Heart left ventricle (tissue), 16 donors: Measurements from ENCODE around the gene PGBD5. TPM values are rescaled to one million over a fixed set of nuclear protein-coding genes. Genes with fewer than 3 reads are reported as not detected.

Experiments
- ATAC-seq, 4 donors: fragments of 200-7000 bp; cut with Tn5 transposase; one replicate each; pipeline ENCODE4 v1.9.1; 2020 to 2022; ENCODE audit warnings: moderate library complexity in 4 of 4, mild to moderate bottlenecking in 3 of 4, moderate number of reproducible peaks in 1 of 4
- DNase-seq, 5 donors: peaks; one replicate each; pipeline ENCODE4 v3.0.0-alpha.2; 2020
- H3K27ac ChIP-seq, 12 donors: fragments of 200-600 bp; sonication (generic) in 4 of 12; one replicate each; pipeline versions ENCODE4 v1.5.0 to v1.8.0; 2016 to 2022; ENCODE audit warnings: mild to moderate bottlenecking in 2 of 12
- H3K27me3 ChIP-seq, 9 donors: fragments of 200-600 bp; sonication (generic) in 2 of 9; one replicate each; pipeline versions ENCODE4 v1.5.1 to v1.8.0; 2016 to 2022; ENCODE audit warnings: mild to moderate bottlenecking in 3 of 9
- H3K36me3 ChIP-seq, 9 donors: fragments of 200-600 bp; sonication (generic) in 2 of 9; one replicate each; pipeline versions ENCODE4 v1.5.0 to v1.8.0; 2018 to 2022; ENCODE audit warnings: mild to moderate bottlenecking in 2 of 9
- H3K4me1 ChIP-seq, 12 donors: fragments of 200-600 bp; sonication (generic) in 4 of 12; one replicate each; pipeline versions ENCODE4 v1.5.0 to v1.8.0; 2016 to 2022; ENCODE audit warnings: mild to moderate bottlenecking in 3 of 12
- H3K4me3 ChIP-seq, 12 donors: fragments of 200-600 bp; sonication (generic) in 4 of 12; one replicate each; pipeline versions ENCODE4 v1.5.0 to v1.8.0; 2017 to 2022; ENCODE audit warnings: mild to moderate bottlenecking in 9 of 12, moderate library complexity in 4 of 12
- H3K9me3 ChIP-seq, 12 donors: fragments of 200-600 bp; sonication (generic) in 4 of 12; one replicate each; pipeline versions ENCODE4 v1.5.0 to v1.8.0; 2016 to 2022; ENCODE audit warnings: mild to moderate bottlenecking in 1 of 12
- POLR2A ChIP-seq, 2 donors: fragments of 450-650 bp; IDR thresholded peaks; one replicate each; pipeline ENCODE4 v1.6.1; 2017; ENCODE audit warnings: antibody characterized with exemption in 2 of 2, mild to moderate bottlenecking in 2 of 2, moderate library complexity in 2 of 2
- WGBS, 4 donors: extraction: QIAGEN DNeasy Blood & Tissue Kit in 2 of 4; methylation state at CpG; one replicate each; pipeline versions ENCODE4 v1.1.5 to v1.1.7; 2013 to 2018; 5-methylcytosine and 5-hydroxymethylcytosine counted together
- intact Hi-C, 10 donors: fragments of 100-400 bp; cut with DNase I; formaldehyde crosslinking; loops; one replicate each; pipeline versions ENCODE4 v1.11.1 to v1.14.2; 2022
- polyA plus RNA-seq, 2 donors: library from polyadenylated mRNA; stranded (reverse); fragments of 200-250 nt; gene quantifications; one replicate each; pipeline ENCODE4 v1.2.3, GENCODE V29; 2013
- total RNA-seq, 9 donors: library from RNA; depleted of rRNA in 2 of 9; stranded (reverse); fragments of >200 nt in 2 of 9; fragmentation: NEBNext Ultra II Directional in 3 of 9; extraction: Animal tissue kit (Norgen Biotek cat#: 25700) in 3 of 9; gene quantifications; one replicate each; pipeline versions ENCODE4 v1.1.0 to v1.2.4, GENCODE V29; 2016 to 2023
- TF ChIP-seq, protein P1 (sequence below), 12 donors: fragments of 200-600 bp; sonication (generic) in 4 of 12; IDR thresholded peaks; one replicate each; pipeline versions ENCODE4 v1.5.0 to v1.8.0; 2018 to 2022; ENCODE audit warnings: antibody characterized with exemption in 12 of 12, mild to moderate bottlenecking in 5 of 12
- donor health status: ischemic (EF 13 %, LVEDD 7.1; RV severe dilation, severe dysfunction).
- donor health status: healthy with polysubstance abuse.
- donor health status: DM: no; HTN: yes; CAD: no.
- donor health status: DM: no; HTN: no; CAD: no.
- donor health status: ischemic (EF 25% LVEDD 6.9; RV normal size, moderate dysfunction).
- donor health status: ischemic (EF 25% LVEDD 5.7; RV mildly dilated, moderate dysfunction).
- donor health status: healthy.
- donor health status: DM: yes; HTN: yes; CAD: no.
- donor health status: ischemic (EF 35%, LVEDD 5.7; RV mildly dilated, moderate dysfunction).
- donor health status: nonischemic (EF 11% LVEDD 7.7; RV severe dilation, severe dysfunction).
- donor health status: DM: yes; HTN: yes; CAD: no.
- donor health status: PGD.
- donor health status: ischemic (EF 29% LVEDD 5.4; RV normal size, mild dysfunction).
- donor health status: nonischemic (EF 23%, LVEDD 6.1; RV moderate dilation, normal function).

Gene PGBD5
- total and polyA plus RNA-seq, 11 donors, result 1.3 to 16.1 (median 6.3) TPM

DNA sequence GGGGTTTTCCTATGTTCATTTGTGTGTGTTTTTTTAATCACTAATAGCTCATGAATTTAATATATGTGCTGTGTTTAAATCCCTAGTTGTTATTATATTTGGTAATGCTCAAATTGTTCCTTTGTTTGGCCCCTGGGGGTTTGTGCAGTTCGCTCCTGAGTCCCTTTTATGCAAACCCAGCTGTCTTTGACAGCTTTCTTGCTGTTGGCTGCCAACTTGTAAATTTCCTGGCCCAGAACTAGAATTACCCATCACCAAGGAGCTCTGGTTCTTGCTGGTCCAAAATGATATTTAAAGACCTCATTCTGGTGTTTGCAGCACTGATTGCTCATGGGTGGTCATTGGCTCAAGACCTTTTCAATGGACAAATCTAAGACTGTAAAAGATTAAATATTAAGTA, 39.6 kb upstream of the PGBD5 start:
- no peak for TF ChIP-seq POLR2A (IDR thresholded peaks at IDR 0.05)
- TF ChIP-seq, protein P1, sequence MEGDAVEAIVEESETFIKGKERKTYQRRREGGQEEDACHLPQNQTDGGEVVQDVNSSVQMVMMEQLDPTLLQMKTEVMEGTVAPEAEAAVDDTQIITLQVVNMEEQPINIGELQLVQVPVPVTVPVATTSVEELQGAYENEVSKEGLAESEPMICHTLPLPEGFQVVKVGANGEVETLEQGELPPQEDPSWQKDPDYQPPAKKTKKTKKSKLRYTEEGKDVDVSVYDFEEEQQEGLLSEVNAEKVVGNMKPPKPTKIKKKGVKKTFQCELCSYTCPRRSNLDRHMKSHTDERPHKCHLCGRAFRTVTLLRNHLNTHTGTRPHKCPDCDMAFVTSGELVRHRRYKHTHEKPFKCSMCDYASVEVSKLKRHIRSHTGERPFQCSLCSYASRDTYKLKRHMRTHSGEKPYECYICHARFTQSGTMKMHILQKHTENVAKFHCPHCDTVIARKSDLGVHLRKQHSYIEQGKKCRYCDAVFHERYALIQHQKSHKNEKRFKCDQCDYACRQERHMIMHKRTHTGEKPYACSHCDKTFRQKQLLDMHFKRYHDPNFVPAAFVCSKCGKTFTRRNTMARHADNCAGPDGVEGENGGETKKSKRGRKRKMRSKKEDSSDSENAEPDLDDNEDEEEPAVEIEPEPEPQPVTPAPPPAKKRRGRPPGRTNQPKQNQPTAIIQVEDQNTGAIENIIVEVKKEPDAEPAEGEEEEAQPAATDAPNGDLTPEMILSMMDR (IDR thresholded peaks at IDR 0.05), result no peak
- peaks cover 0 to 9% (median 0%) of the 10 kb centered on the region in 12 donors for H3K9me3 ChIP-seq
- H3K27ac ChIP-seq, result no peak overlapping the region
- peaks cover 0 to 17% (median 4%) of the 10 kb centered on the region in 12 donors for H3K4me1 ChIP-seq
- intact Hi-C loops, result no loop called here
- DNase-seq, result no peak
- 39 to 60% (median 49%) methylated on average over 1 of the region's 1 CpG for WGBS, 4 donors
- no peak overlapping the region for H3K4me3 ChIP-seq
- no peak for ATAC-seq
- peaks cover 0 to 3% (median 0%) of the 10 kb centered on the region in 9 donors for H3K27me3 ChIP-seq
- H3K36me3 ChIP-seq, result no peaks in the 10 kb centered on the region

DNA sequence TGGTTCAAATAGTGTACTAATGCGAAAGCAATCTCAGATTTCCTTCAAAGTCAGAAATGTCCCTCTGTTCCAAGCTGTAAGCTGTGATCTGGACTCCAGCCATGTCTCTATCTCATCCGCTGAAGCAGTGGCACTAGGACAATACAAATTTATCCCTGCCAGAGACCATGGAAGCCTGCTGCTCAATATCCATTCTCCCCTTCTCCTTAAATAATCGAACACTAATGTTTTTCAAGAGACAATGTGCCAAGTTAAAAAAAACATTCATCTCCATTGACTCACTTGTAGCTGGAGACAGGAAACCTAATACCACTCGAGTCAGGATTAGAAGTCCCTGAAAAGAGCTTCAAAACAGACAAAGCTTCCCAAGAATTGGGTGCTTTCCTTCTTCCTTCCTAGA, 38.5 kb upstream of the PGBD5 start:
- DNase-seq (peak in 1 of 5 donors; percentile 7), ATAC-seq (peak; percentile 67 to 83 (median 74))
- Histone ChIP-seq H3K4me1 (peaks cover 0 to 17% (median 4%) of the 10 kb centered on the region in 12 donors), H3K27ac (peak overlapping the region in 5 of 12 donors; percentile 24 to 54 (median 48)), H3K27me3 (peaks cover 0 to 3% (median 0%) of the 10 kb centered on the region in 9 donors), H3K4me3 (no peak overlapping the region), H3K9me3 (peaks cover 0 to 9% (median 0%) of the 10 kb centered on the region in 12 donors), H3K36me3 (no peaks in the 10 kb centered on the region)
- intact Hi-C loops, result no loop called here
- 11 to 25% (median 15%) methylated on average over 4 of the region's 4 CpGs for WGBS, 4 donors
- TF ChIP-seq, protein P1 (IDR thresholded peaks at IDR 0.05), result no peak
- no peak for TF ChIP-seq POLR2A (IDR thresholded peaks at IDR 0.05)

DNA sequence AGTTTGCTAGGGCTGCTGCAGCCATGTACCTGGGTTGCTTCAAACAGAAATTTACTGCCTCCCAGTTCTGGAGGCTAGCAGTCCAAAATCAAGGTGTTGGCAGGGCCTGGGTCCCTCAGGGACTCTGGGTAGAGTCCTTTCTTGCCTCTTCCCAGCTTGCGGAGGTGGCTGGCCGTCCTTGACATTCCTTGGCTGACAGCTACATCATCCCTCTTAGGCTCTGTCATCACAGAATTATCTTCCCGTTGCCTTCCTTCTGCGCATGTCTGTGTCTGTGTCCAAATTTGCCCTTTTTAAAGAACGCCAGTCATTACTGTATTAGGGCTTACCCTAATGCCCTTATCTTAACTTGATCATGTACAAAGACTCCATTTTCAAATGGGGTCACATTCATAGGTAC, 37.6 kb upstream of the PGBD5 start:
- Histone ChIP-seq H3K9me3 (peaks cover 0 to 9% (median 0%) of the 10 kb centered on the region in 12 donors), H3K4me1 (peaks cover 0 to 17% (median 4%) of the 10 kb centered on the region in 12 donors), H3K36me3 (no peaks in the 10 kb centered on the region), H3K27ac (peak overlapping the region in 4 of 12 donors; percentile 11 to 54 (median 50)), H3K27me3 (peaks cover 0 to 3% (median 0%) of the 10 kb centered on the region in 9 donors), H3K4me3 (no peak overlapping the region)
- WGBS, 4 donors, result 29 to 54% (median 38%) methylated on average over 5 of the region's 5 CpGs
- intact Hi-C loops, result no loop called here
- TF ChIP-seq, protein P1 (IDR thresholded peaks at IDR 0.05), result no peak
- TF ChIP-seq POLR2A (IDR thresholded peaks at IDR 0.05), result no peak
- peak; percentile 51 to 86 (median 70) for ATAC-seq
- DNase-seq, result peak in 2 of 5 donors; percentile 18 to 20

DNA sequence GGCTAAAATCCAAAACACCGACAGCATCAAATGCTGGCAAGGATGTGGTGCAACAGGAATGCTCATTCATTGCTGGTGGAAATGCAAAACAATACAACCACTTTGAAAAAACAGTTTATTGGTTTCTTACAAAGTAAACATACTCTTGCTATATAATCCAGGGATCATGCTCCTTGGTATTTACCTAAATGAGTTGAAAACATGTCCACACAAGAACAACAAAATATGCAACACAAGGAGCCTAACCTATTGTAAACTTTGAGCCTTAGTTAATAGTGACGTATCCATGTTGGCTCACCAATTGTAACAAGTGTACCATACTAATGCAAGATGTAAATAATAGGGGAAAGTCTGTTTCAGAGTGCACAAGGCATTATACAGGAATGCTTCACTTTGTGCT, 37.2 kb upstream of the PGBD5 start:
- ATAC-seq (no peak), DNase-seq (no peak)
- intact Hi-C loops, result no loop called here
- Histone ChIP-seq H3K4me3 (no peak overlapping the region), H3K4me1 (peaks cover 0 to 17% (median 5%) of the 10 kb centered on the region in 12 donors), H3K27ac (peak overlapping the region in 1 of 12 donors; percentile 34), H3K27me3 (peaks cover 0 to 3% (median 0%) of the 10 kb centered on the region in 9 donors), H3K36me3 (no peaks in the 10 kb centered on the region), H3K9me3 (peaks cover 0 to 7% (median 0%) of the 10 kb centered on the region in 12 donors)
- no peak for TF ChIP-seq POLR2A (IDR thresholded peaks at IDR 0.05)
- TF ChIP-seq, protein P1 (IDR thresholded peaks at IDR 0.05), result no peak
- WGBS, 4 donors, result 67 to 93% (median 85%) methylated on average over 2 of the region's 2 CpGs
